Right renal cortex interstitium (tissue), 3 donors: ENCODE measurements around the gene UROC1. TPM values are rescaled to one million over a fixed set of nuclear protein-coding genes. Genes with fewer than 3 reads are reported as not detected.

ENCODE experiments used
- DNase-seq, 3 donors: peaks; one replicate each; pipeline ENCODE4 v3.0.0-alpha.2; 2013; ENCODE audit warnings: low read depth in 3 of 3, low spot score in 2 of 3
- polyA plus RNA-seq, 3 donors: library from polyadenylated mRNA; unstranded; fragments of 120-200 nt; gene quantifications; one replicate each; pipeline ENCODE4 v1.2.1, GENCODE V29; 2013; ENCODE audit not compliant: insufficient read length in 3 of 3

UROC1 gene
- polyA plus RNA-seq, 3 donors, result 0.04 to 0.11 (median 0.07) TPM

DNA sequence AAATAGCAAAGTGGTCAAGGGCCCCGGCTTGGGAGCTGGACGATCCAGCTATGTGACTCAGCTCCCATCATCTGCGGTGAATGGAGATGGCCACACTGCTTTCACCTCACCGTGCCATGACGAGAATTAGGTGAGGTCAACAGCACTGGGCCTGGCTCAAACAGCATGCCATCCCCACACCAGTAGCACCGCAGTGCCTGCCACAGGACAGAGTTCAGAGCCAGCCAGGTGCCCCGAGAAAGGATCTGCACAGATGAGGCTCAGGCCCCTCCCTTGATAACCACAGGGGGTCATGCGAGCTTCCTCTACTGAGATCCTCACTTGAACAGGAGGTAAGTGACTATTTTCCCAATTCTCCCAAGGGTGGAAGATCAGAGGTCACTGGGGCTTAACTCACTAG lies 71.3 kb downstream of the UROC1 start:
- DNase-seq, result no peak

DNA sequence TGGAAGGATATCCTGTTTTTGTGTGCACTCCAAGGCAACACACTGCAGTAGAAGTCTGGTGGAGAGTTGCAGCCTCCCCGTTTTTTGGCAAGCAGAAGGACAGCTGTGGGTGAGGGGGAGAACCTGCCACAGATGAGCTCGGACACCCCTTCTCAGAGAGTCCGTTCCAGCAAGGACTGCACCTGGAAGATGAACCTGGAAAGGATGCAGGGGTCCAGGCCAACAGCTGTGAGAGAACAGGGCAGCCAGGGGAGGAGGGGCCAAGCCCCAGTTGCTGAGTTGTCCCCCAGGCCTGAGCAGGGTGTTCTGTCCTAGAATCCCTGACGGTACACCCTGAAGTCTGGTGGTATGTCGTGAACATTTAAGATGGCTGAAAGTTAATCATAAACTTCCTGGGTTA lies 72.1 kb downstream of the UROC1 start:
- no peak for DNase-seq

DNA sequence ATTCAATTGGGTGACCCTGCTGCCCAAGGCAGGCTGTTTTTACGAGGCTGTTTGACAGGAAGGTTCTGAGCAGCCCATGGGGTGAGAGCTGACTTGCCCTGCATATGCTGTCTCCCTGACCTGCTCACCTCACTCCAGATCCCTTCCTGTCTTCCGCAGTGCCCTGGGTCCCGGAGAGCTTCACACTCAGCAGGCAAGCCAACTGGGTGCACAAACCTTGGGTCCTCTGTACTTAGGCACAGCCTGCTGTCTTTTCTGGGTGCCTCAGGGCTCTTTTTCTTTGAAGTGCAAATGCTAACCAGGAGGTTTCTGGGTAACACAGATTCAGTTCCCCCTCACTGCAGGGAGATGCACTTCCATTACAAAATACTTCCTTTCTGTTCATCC lies 74.7 kb downstream of the UROC1 start:
- DNase-seq, result no peak

GRCh38 chr3:126442094-126442855 lies 75.3 kb downstream of the UROC1 start:
- DNase-seq, result no peak

GRCh38 chr3:126441256-126441880 lies 76.2 kb downstream of the UROC1 start:
- DNase-seq, result no peak

GRCh38 chr3:126440709-126440995 lies 76.9 kb downstream of the UROC1 start:
- DNase-seq, result no peak

GRCh38 chr3:126439968-126440708 lies 77.4 kb downstream of the UROC1 start:
- no peak for DNase-seq

- no peak for DNase-seq
Measured at GRCh38 chr3:126439346-126439967, 78.1 kb downstream of the UROC1 start.

- no peak for DNase-seq
Measured at GRCh38 chr3:126438746-126439145, 78.8 kb downstream of the UROC1 start.

GRCh38 chr3:126438186-126438585 lies 79.4 kb downstream of the UROC1 start:
- DNase-seq, result no peak

DNA sequence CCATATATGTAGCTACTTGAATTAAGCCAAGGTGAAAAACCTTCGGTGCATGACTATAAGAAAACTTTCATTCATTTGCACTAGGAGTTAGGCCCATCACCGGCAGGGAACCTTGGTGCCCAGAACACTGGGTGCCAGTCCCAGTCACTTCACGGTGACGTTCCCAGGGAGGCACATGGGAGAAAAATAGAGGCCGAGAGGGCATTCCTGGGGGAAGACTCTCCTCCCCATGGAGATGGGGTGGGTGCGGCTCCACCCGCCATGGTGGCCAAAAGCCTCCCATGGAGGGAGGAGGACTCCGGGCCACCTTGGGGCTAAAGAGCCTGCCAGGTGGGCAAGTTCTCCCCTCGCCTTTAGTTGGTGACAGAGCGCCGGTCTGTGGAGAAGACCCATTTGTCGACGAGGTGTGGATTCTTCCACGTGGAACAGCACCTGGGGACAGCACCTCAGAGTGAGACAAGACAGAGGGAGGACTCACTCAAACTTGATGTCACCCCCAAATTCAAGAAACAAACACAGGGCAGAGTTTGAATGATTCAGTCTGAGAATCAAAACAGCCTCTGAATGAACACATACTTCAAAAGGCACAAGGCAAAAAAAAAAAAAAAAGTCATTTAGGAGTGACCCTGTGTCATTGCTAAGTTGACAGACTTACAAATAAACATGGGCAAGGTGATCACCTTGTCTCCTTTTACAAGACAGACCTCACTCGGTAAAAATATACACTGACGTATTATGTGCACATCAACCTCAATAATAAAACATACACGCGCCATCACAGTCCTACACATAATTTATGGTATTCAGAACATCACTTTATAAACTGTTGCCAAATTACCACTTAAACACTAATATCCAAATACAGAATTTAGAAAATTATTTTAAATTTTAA lies 80.5 kb downstream of the UROC1 start:
- DNase-seq, result no peak

DNA sequence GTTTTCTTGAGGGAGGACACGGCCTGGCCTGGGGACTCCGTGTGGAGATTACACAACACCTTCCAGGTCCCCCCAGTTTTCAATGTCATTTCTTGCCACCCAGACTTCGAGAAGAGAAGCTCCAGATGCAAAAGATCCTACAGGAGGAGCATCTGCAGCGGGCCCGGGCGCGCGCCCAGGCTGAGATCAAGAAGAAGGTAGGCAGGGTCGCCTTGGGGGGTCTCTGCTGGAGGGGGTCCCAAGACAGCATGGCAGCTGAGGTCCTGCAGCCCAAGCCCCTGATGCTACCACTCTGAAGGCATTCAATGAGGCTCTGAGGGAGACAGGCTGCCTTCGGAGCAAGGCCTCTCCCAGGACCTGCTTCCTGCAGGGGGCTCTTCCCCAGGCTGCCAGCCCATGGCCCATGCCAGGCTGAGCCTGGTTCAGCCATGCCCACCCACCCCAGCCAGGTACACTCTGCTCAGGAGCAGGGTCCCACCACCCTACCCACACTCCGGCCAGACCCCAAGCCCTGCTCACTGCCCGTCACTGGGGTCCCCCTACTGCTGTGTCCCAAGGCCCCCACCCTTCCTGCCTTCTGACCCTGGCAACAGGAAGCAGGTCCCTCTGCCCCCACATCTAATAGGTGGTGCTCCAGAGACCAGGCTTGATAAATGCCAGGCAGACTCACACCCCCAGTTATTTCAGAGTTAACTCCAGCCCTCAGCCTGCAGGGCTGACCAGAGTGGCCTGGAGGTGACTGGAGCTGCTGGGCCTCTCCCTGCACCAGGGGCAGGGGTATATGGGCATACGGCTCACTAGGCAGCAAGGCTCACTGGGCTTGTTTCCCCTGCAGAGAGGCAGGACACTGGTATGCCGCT lies 81.9 kb downstream of the UROC1 start:
- no peak for DNase-seq

GRCh38 chr3:126434931-126435411 lies 82.6 kb downstream of the UROC1 start:
- DNase-seq, result no peak

DNA sequence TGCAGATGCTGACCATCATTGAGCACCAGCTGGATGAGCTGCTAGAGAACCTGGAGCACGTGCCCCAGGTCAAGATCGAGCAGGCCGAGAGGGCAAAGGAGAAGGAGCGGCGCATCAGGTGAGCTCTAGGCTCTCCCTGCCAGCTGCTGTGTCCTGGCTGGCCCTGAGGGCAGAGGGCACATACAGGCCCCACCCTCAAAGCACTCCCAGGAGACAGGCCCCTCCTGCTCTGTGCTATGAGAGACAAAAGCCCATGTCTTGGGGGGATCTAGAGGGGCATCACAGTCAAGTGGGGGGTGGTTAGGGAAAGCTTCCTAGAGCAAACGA lies 83.3 kb downstream of the UROC1 start:
- DNase-seq, result no peak

- DNase-seq, result no peak
Measured at GRCh38 chr3:126433496-126434263, 83.9 kb downstream of the UROC1 start.

GRCh38 chr3:126433105-126433430 lies 84.5 kb downstream of the UROC1 start:
- no peak for DNase-seq

DNA sequence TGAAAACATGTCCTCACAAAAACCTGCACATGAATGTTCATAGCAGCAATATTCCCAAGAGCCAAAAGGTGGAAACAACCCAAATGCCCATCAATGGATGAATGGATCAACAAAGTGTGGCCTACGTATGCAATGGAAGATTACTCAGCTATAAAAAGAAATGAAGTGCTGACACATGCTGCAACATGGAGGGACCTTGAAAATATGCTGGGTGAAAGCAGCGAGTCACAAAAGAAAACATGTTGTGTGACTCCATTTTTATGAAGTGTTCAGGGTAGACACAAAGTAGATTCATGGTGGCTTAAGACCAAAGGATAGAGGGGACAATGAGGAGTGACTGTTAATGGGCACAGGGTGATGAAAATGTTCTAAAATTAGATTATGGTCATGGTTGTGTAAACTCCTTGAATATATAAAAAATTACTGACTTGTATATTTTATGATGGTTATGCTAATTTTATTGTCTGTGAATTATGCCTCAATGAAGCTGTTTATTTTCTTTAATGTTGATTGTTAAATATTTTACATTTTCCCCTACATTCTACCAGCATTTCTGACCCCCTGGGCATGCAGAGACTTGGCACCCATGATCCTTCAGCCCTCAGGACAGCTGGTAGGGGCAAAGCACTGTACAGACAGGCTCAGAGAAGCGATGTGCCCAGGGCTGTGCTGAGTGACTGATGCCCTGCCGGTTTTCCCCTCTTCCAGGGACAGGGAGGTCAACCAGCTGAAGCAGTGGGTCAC lies 85.0 kb downstream of the UROC1 start:
- DNase-seq, result no peak
